Left ventricle myocardium inferior (tissue), 1 donor: Measurements from ENCODE around the gene FAM222A. TPM values are rescaled to one million over a fixed set of nuclear protein-coding genes. Genes with fewer than 3 reads are reported as not detected.

Experiments used
- DNase-seq: peaks from one replicate; pipeline ENCODE4 v3.0.0-alpha.2; 2020
- H3K27ac ChIP-seq: fragments of 200-600 bp; replicated peaks from 2 replicates; pipeline ENCODE4 v1.8.0; 2021
- H3K27me3 ChIP-seq: fragments of 200-600 bp; 2 replicates; pipeline ENCODE4 v1.8.0; 2021; ENCODE audit warnings: low read depth
- H3K36me3 ChIP-seq: fragments of 200-600 bp; 2 replicates; pipeline ENCODE4 v1.8.0; 2021
- H3K4me1 ChIP-seq: fragments of 200-600 bp; 2 replicates; pipeline ENCODE4 v1.8.0; 2021
- H3K4me3 ChIP-seq: fragments of 200-600 bp; 2 replicates; pipeline ENCODE4 v1.8.0; 2021; ENCODE audit warnings: mild to moderate bottlenecking, moderate library complexity
- H3K9me3 ChIP-seq: fragments of 200-600 bp; replicated peaks from 2 replicates; pipeline ENCODE4 v1.8.0; 2021
- intact Hi-C: fragments of 100-400 bp; cut with micrococcal nuclease; formaldehyde crosslinking; loops from one replicate; pipeline ENCODE4 v1.11.0; 2022
- total RNA-seq: library from RNA; stranded (reverse); fragmentation: NEBNext Ultra II Directional; extraction: Animal tissue kit (Norgen Biotek cat#: 25700); gene quantifications from one replicate; pipeline ENCODE4 v1.2.1, GENCODE V29; 2021
- TF ChIP-seq, protein P1 (sequence below): fragments of 200-600 bp; IDR thresholded peaks from 2 replicates; pipeline ENCODE4 v1.8.0; 2021; ENCODE audit warnings: antibody characterized with exemption, mild to moderate bottlenecking, borderline replicate concordance
- donor health status: DM: no; HTN: yes; CAD: no; lungs with severe emphysema.

The FAM222A gene
- total RNA-seq, 1 donor from 2014 or later: 20.0 TPM

DNA sequence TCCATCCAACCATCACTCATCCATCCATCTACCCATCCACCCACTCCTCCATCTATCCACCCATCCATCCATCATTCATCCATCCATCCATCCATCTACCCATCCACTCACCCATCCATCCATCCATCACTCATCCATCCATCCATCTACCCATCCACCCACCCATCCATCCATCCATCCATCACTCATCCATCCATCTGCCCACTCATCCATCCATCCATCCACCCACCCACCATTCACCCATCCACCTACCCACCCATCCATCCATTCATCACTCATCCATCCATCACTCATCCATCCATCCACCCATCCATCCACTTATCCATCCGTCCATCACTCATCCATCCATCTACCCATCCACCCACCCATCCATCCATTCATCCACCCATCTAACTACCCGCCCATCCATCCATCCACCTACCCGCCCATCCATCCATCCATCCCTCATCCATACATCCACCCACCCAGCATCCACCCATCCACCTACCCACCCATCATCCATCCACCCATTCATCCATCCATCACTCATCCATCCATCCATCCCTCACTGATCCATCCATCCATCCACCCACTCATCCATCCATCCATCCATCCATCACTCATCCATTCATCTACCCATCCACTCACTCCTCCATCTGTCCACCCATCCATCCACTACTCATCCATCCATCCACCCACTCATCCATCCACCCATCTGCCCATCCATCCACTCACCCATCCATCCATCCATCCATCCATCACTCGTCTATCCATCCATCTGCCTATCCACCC, 95.4 kb downstream of the FAM222A start:
- no peak overlapping the region for H3K27ac ChIP-seq
- intact Hi-C loops: no loop called here
- H3K36me3 ChIP-seq: no peaks in the 10 kb centered on the region
- no peaks in the 10 kb centered on the region for H3K9me3 ChIP-seq
- no peaks in the 10 kb centered on the region for H3K4me1 ChIP-seq
- DNase-seq: no peak
- H3K27me3 ChIP-seq: peaks cover 3% of the 10 kb centered on the region
- H3K4me3 ChIP-seq: no peak overlapping the region
- TF ChIP-seq, protein P1, sequence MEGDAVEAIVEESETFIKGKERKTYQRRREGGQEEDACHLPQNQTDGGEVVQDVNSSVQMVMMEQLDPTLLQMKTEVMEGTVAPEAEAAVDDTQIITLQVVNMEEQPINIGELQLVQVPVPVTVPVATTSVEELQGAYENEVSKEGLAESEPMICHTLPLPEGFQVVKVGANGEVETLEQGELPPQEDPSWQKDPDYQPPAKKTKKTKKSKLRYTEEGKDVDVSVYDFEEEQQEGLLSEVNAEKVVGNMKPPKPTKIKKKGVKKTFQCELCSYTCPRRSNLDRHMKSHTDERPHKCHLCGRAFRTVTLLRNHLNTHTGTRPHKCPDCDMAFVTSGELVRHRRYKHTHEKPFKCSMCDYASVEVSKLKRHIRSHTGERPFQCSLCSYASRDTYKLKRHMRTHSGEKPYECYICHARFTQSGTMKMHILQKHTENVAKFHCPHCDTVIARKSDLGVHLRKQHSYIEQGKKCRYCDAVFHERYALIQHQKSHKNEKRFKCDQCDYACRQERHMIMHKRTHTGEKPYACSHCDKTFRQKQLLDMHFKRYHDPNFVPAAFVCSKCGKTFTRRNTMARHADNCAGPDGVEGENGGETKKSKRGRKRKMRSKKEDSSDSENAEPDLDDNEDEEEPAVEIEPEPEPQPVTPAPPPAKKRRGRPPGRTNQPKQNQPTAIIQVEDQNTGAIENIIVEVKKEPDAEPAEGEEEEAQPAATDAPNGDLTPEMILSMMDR: no peak

DNA sequence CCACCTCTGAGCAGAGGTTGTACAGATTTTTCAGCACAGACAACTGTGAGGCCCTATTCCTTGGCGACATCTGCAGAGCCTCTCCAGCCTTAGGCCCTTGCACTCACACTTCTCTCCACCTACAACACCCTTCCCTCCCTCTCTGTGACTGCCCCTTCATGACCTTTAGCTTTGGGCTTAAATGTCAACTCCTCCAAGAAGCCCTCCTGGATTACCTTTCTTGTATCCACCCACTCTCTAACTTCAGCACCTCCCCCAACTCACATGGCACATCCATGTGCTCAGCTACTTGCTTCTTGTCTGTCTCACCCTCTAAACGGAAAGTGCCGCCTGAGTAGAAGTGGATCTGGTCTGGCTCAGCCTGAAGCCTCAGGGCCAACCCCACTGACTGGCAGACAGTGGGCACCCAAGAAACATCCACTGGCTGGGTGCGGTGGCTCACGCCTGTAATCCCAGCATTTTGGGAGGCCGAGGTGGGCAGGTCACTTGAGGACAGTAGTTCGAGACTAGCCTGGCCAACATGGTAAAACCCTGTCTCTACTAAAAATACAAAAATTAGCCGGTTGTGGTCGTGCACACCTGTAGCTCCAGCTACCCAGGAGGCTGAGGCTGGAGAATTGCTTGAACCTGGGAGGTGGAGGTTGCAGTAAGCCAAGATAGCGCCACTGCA, 97.5 kb downstream of the FAM222A start:
- Histone ChIP-seq H3K4me3 (no peak overlapping the region), H3K4me1 (no peaks in the 10 kb centered on the region), H3K27ac (no peak overlapping the region), H3K27me3 (peaks cover 21% of the 10 kb centered on the region), H3K36me3 (no peaks in the 10 kb centered on the region), H3K9me3 (no peaks in the 10 kb centered on the region)
- intact Hi-C loops: no loop called here
- TF ChIP-seq, protein P1: no peak
- DNase-seq: no peak

DNA sequence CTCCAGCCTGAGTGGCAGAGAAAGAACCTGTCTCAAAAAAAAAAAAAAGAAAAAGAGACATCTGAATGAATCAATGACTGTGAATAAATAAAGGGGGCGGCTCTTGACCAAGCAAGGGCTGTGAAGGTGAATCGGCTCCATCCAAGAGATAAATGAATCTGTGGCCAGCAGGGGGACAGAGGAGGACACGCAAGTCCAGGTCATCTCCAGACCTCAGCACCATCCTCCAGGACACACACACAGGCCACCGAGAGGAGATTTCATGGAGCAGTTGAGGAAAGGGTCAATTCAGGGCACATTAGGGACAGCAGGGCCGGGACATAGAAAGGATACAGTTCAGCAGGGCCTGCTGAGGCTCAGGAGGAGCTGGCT, 98.0 kb downstream of the FAM222A start:
- no peaks in the 10 kb centered on the region for H3K9me3 ChIP-seq
- TF ChIP-seq, protein P1: no peak
- H3K27me3 ChIP-seq: peaks cover 24% of the 10 kb centered on the region
- H3K27ac ChIP-seq: no peak overlapping the region
- no peak for DNase-seq
- intact Hi-C loops: no loop called here
- H3K4me1 ChIP-seq: no peaks in the 10 kb centered on the region
- H3K4me3 ChIP-seq: no peak overlapping the region
- no peaks in the 10 kb centered on the region for H3K36me3 ChIP-seq

DNA sequence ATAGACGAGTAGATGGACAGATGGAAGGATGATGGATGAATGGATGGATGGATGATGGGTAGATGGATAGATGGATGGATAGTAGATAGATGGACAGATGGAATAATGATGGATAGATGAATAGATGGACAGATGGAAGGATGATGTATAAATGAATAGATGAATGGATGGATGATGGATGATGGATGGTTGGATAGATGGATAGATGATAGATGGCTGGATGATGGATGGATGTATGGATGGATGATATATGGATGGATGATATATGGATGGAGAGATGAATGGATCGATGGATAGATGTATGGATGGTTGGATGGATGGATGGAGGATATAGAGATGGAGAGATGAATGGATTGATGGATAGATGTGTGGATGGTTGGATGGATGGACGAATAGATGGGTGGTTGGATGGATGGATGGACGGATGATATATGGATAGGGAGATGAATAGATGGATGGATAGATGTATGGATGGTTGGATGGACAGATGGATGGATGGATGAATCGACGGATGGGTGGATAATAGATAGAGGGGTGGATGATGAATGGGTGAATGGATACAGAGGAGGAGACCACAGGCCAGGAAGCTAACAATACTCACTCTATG, 100.3 kb downstream of the FAM222A start:
- no peaks in the 10 kb centered on the region for H3K4me1 ChIP-seq
- intact Hi-C loops: no loop called here
- no peak overlapping the region for H3K27ac ChIP-seq
- TF ChIP-seq, protein P1: no peak
- no peak for DNase-seq
- no peaks in the 10 kb centered on the region for H3K36me3 ChIP-seq
- H3K4me3 ChIP-seq: no peak overlapping the region
- no peaks in the 10 kb centered on the region for H3K9me3 ChIP-seq
- H3K27me3 ChIP-seq: peaks cover 41% of the 10 kb centered on the region

DNA sequence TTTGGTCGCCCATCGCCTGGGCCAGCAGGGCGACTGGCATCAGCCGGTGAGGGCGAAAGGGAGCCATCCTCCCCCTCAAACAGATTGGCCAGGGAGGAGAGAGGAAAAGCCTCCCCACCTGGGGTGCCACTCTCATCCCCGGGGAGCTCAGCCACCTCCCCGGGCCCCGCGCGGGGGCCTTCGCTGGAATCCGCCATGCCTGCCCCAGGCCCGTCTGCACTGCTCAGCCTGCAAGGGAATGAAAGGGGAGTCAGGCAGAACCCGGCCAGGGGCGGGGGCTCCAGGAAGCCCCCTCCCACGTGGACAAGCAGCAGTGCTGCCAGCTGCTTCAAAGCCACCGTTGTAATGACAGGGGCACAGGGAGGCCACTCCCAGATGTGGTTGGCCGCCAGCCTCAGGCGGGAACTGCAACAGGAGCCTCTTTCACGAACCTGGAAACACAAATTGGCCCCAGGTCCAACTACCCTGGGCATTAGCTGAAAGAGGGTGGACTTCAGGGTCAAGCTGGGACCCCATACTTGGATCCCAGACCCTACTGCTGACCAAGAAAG, 101.0 kb downstream of the FAM222A start:
- DNase-seq: no peak
- Histone ChIP-seq H3K27ac (no peak overlapping the region), H3K4me1 (no peaks in the 10 kb centered on the region), H3K27me3 (peaks cover 41% of the 10 kb centered on the region), H3K36me3 (no peaks in the 10 kb centered on the region), H3K4me3 (no peak overlapping the region), H3K9me3 (no peaks in the 10 kb centered on the region)
- intact Hi-C loops: no loop called here
- TF ChIP-seq, protein P1: no peak
